GM19397 (cell line): ENCODE data around the gene ZBTB7A.
"Not testable (repeated sequence)": the region's sequence is repeated elsewhere in the genome, so short reads cannot be mapped to it uniquely, and the experiment has no call there.

Source experiments
- ATAC-seq: cut with Tn5 transposase; IDR thresholded peaks from one replicate; pipeline ENCODE4 v1.9.1; 2021; ENCODE audit warnings: mild to moderate bottlenecking, moderate library complexity; ENCODE audit not compliant: unreplicated experiment

The ZBTB7A gene

DNA sequence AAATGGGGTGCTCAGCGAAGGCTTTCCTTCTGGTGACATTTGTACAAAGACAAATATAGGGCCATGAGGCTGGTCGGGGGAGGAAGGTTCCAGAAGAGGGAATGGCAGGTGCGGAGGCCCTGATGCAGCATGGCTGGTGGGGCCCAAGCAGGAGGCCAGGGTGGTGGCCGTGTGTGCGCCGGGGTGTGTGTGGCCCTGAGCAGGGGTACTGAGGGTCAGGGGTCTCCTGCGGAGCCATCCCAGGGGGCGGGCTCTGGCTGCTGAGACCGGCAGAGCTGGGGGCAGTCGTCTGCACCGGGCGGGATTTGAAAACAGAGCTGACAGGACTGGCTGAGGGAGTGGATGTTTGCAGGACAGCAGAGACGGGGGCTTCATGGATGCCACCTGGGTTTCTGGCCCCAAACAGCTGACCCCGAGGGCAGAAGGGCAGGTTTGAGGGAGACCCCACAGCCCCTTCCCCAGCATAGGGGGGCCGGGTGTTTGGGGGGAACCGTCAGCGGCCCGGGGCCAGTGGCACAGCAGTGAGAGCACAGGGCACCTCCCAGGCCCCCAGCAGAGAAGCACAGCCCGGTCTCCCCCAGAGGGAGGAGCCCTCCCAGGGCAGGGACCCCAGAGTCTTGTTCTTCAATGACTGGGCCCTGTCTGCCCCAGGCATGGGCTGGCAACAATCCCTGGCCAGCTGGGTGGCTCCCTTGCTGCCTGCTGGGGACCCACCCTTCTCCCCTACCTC, 47.8 kb downstream of the ZBTB7A start:
- no peak for ATAC-seq

DNA sequence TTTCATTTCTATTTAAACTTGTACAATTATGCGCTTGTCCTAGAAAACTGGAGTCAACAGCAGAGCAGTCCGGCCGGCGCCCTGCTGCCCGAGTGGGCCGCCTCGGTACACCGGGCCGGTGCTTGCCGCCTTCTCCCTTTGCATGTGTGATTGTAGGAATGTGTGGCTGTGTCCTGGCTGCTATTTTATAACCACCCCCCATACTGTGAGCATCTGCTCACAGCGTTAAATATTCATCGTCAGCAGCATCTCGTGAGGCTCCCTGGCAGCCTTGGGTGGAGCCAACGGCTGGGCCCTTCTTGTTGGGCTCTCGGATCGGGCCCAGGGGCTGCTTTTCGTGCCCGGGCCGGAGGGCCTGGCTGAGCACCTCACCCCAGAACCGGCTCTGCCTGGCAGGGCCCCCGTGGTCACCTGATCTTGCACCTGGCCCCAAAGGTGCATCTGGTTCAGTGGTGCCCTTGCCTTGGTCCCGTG, 48.5 kb downstream of the ZBTB7A start:
- ATAC-seq, result no peak

DNA sequence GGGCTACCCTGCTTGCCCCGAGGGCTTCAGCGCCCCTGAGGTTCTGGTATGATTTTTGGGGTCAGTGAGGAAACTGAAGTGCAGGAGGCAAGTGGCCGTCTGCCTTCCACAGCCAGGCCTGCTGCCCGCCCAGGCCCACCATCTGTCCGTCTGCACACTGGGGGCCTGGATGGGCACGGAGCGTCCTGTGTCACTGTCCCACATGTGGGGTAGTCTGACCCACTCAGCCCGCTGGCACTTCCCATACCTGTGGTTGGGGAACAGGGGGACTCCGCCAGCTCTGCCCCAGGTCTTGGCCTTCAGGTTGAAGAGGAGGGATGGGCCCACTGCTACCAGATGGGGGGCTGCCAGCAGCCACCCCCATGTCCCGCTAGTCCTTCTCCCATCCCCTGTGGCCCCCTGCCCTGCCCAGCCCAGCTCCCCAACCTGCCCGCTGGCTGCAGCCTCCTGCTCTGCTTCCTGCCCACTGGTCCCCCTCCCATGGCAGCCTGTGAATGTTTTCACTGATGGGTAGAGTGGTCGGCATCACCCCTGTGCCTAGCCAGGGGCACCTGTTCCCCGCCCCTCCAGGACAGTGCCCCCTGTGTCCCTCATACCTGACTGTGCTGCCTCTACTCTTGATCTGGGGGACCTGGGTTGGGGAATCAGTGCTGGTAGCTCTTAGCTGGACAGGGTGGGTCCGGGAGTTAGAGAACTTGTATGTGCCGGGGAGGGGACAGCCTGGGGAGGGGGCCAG, 49.6 kb downstream of the ZBTB7A start:
- no peak for ATAC-seq

DNA sequence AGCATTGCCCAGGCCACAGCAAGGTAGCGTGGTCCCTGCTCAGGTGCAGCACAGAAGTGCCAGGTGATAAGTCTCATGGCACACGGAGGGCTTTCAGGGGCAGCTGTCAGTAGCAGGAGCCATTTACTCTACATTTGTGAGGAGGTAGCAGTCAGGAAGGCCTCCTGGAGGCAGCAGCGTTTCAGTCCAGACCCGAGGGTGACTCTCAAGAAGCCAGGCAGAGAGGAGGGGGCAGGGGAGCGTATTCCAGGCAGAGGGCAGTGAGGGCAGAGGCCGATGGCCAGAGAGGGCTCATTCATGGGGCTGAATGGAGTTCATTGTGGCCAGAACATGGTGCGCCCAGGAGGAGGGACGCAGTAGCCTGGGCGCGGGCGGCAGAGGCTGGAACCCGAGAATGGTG, 50.2 kb downstream of the ZBTB7A start:
- no peak for ATAC-seq

DNA sequence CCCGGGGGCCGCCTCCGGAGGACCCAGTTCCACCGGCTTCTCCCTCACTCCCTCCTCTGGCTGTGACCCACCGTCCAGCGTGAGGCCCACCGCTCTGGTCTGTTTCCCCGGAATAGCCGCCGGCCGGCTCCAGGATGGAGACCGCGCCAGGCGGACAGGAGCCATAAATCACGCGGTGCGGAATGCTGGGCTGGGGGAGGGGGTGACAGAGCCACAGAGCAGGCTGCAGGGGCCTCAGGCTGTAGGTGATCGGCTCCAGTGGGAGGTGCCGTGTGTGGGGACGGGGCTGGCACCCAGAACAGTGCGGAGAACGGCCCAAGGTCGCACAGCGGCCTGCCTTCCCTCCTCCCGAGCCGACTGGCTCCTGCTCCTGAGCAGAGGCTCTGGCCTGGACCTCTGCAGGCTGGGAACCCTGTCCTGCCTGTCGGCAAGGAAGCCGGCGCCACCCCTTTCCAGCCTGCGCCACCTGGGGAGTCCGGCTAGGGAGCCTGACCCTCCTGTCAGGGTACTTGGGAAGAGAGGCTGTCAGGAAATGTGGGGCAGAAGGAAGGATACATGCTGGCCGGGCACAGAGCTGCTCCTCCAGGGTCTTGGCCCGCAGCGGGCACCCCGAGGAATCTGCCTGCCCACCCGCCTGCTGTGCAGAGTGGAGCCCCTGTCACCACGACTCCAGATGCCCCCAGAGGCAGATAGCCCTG, 50.8 kb downstream of the ZBTB7A start:
- ATAC-seq, result no peak

DNA sequence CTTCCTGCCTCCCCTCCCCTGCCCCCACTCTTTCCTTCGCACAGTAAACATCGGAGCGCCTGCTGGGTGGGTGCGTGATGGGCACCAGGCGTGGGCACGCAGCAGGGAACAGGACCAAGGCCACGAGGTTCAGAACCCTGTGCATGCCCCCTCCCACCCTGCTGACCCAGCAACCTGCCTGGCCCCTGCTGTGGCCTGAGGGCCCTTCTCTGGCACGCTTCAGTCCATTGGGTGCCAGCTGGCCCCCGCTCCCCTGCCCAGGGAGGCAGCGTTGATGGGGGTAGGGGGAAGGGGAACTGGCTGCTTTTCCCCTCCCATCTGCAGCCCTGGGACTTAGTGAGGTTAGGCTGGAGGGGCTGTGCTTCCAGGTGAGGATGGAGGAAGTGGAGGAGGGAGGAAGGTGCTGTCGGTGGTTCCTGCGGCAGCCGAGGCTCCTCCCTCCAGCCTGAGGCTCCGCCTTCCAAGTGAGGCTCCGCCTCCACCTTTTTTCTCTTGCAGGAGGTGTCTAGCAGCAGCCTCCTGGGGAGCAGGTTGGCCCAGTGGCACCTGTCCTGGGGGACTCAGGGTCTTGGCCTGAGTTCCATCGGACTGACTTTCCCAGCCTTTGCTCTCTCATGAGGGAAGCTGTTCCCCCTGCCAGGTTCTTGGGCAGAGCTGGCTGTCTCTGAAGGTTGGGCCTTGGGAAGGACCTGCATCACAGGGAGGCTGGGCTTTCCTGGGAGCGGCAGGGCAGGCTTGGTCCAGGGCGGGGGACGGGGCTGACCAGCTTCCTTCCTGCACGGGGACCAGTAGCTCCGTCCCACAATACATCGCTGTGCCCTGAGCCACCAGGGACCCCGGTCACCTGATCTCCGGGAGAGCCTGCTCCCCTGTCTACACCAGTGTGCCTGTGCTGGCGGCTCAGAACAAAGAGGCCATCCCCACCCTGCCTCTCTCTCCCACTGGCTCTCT, 51.9 kb downstream of the ZBTB7A start:
- ATAC-seq, result no peak

DNA sequence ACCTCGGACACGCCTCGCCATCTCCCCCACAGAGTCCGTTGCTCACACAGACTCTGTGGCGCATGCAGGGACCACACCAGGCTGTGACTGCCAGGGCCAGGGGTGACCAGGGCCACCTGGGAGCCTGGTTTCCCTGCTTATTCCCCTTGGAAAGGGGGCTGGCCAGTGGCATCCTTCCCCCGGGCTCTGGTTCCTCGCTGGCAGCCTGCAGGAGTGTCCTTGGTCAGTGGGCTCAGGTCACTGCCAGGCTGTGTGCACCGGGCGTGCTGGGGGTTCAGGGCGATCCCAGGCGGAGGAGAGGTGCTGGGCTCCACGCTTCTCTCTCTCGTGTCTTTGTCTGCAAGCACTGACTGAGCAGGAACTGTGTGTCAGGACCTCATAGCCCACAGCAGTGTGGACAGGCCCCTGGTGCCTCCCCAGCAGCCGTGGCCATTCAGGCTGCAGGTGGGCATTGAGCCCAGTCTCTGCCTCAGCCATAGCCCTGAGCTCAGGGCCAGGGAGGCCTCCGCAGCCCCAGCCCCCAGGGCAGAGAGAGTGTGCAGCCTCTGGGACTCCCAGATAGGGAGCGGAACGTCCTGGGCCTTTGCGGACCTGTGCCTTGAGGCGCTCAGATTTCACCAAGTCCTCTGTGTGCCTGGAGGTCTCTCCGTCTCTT, 52.7 kb downstream of the ZBTB7A start:
- no peak for ATAC-seq

DNA sequence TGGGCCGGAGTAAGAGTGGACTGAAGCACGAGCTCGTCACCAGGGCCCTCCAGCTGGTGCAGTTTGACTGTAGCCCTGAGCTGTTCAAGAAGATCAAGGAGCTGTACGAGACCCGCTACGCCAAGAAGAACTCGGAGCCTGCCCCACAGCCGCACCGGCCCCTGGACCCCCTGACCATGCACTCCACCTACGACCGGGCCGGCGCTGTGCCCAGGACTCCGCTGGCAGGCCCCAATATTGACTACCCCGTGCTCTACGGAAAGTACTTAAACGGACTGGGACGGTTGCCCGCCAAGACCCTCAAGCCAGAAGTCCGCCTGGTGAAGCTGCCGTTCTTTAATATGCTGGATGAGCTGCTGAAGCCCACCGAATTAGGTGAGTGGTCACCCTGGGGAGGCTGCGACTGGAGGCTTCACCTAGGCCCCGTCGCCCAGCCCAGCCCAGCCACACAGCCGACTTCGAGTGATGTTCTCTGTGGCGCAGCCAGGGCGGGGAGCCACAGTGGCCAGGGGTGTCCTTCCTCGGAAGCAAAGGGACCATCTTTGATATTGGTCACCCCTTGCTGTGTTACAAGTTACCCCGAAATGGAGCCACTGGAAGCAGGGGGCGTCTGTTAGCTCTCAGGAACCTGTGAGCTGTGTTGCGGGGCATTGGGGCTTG, 53.6 kb downstream of the ZBTB7A start:
- no peak for ATAC-seq

DNA sequence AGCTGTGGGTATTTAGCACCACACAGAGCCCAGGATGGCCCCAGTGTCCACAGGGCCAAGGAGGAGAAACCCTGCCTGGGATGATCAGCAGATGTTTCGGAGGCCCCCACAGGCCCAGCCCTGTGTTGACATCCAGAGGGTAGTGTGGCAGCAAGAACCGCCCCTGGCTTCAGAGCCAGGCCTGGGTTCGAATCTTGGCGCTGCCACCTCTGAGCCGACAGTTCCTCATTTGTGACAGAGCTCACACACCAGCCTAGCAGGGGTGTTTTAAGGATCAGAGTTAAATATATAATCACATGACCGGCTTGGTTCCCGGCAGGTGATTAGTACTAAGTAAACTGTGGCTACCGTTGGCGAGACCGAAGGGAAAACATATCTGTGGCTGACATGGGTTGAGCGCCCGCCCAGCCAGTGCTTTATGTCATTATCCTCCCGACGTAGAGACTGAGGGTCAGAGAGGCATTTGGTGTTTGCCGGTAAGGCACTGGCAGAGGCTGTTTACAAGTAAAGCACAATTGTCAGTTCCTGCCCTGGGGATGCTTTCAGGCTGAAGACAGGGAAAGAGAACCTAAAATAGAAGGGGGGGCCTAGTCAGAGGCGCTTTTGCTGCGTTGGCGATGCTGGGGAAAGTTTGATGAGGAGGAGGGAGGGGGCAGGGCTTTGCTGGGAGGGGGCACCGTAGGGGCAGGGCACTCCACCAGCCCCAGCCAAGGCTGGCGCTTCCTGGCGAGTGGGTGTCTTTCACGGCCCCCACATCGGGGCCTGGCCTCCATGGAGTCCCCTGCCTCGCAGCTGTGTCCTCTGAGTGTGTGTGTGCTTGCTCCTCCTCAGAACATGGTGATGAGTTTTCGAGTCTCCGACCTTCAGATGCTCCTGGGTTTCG, 54.4 kb downstream of the ZBTB7A start:
- no peak for ATAC-seq

DNA sequence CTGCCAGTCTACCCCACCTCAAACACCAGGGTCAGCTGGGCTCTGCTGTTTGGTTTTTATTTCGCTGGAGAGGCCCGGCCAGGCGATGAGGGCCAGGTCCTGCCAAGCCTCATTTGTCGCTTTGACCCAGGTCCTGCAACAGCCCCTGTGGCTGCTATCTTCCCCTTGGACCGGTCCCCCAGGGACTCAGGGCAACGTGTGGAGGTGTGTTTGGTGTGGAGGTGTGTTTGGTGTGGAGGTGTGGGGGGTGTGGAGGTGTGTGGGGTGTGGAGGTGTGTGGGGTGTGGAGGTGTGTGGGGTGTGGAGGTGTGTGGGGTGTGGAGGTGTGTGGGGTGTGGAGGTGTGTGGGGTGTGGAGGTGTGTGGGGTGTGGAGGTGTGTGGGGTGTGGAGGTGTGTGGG, 55.3 kb downstream of the ZBTB7A start:
- not testable (repeated sequence) for ATAC-seq

DNA sequence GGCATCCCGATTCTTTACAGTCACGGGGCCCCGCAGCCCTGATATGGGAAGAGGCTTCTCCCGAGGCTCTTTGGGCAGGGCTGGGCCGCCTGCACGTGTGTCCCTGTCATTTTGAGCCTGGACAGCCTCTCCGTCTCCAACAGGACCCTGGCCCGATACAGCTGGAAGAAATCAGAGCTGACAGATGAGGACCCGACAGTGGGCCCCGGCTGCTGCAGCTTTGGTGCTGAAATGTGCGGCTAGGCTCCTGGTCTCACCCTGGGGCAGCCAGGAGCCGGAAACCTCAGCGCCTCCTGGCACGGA, 55.9 kb downstream of the ZBTB7A start:
- ATAC-seq, result no peak

DNA sequence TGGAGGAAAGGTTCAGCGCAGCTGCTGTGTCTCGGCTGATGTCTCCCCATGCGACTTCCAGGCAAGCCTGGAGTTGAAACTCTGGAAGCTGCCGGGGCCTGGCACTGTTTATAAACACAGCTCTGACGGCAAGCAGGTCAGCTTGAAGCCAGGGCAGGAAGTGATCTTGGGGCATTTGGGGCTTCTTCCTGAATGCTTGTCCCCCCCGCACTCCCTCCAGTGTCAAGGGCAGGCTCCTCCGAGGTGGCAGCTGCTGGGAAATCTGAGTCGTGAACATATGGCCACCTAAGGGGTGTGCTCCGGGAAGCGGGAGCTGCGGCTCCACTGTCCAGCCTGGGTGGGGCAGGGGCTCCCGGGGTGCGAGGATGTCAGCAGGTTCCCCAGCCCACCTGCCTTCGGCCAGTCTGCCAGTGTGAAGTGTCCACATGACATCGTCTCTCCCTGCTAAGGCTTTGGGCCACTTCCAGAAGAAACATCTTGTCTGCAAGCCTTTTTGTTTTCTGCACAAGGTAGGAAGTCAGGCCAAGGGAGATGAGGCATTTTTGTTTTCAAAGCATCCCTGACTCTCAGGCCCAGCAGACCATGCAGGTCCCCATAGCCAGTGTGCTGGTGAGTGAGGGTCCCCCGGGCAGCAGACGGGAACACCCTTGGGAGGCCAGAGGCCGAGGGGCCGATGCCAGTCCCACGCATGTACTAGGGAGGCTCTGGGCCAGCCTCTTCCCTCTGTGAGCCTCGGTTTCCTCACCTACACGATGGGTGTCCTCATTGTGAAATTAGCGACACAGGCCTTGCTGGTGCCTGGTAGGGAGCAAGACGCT, 56.5 kb downstream of the ZBTB7A start:
- no peak for ATAC-seq

DNA sequence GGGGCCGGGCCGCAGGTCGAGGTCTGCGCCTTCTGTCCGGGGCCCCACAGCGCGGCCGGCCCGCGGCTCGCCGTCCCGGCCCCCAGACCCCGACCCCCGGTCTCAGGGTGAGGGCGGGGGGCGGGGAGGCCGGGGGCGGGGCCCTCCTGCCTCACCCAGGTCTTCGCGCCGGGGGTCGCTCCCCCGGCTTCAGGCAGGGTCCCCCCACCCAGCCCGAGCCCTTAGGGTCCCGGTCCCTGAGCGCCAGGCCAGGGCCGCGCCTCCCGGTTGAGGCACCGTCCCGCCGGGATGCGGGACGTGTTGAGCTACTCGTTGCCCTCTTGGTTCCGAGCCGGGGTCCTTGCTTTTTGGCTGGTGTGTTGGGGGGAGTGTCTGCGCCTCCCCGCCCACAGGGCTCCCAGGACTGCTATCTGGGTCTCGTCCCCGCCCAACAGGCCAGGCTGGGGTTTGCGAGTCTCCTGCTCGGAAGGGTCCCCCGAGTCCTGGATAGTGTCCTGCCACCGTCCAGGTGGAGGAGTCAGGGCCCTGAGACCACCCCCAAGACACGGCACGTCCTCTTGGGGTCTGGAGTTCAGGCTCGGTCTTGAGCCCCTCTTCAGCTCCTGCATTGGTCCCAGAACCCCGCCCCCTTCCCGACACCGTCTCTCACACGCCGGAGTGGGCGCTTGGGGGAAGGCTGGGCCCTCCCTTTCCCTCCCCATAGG, 58.7 kb downstream of the ZBTB7A start:
- no peak for ATAC-seq

DNA sequence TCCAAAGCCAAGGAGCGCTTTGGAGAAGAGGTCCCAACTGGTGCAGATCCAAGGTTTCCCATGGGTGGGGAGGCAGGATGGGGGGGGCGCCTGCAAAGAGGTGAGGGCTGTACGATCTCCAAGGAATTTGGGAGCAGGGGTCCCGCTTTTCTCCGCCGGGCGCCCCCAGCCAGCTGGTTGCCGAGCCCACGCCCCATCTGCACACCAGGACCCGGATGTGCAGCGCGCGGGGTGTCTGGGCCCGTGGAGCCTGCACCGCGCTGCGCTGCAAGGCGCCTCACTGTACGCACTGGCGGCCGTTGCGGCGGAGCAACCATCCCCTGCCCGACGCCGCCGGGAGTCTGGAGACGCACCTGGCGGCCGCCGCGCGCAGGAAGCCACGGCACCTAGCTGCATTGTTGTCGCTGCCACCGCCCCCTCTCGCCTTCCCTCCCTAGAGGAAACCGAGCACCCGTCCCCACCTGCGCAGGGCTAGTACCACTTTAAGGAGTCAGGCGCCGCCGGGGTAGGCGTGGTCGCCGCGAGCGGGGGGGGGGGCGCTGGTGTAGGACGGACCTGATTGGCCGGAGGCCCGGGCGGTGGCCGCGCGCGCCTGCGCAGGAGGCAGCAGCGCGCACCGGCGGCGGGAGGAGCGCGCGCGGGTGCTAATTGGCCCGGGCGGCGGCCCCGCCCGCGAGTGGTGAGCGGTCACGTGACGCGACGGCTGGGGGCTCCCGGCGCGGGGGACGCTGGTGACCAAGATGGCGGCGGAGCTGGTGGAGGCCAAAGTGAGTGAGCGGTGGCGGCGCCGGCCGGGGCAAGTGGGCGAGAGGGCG, 59.5 kb downstream of the ZBTB7A start, which contains the start of gene PIAS4:
TSS of gene PIAS4 (plus strand) at position 716 of the 815 bp plus-strand sequence. CDS start at position 741, 25 bp downstream.
- peak; percentile 84 for ATAC-seq

DNA sequence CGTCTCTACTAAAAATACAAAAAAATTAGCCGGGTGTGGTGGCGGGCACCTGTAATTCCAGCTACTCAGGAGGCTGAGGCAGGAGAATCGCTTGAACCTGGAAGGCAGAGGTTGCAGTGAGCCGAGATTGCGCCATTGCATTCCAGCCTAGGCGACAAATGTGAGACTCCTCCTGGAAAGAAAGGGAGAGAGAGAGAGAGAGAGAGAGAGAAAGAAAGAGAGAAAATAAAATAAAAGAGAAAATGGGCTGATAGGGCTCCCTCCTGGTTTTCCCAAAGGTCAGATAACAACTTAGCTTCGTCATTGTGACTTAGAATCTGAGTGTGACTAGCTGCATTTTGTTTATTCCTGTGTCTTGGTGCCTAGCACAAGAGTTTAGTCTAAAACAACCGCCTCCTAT, 61.3 kb downstream of the ZBTB7A start:
- ATAC-seq, result not testable (repeated sequence)

DNA sequence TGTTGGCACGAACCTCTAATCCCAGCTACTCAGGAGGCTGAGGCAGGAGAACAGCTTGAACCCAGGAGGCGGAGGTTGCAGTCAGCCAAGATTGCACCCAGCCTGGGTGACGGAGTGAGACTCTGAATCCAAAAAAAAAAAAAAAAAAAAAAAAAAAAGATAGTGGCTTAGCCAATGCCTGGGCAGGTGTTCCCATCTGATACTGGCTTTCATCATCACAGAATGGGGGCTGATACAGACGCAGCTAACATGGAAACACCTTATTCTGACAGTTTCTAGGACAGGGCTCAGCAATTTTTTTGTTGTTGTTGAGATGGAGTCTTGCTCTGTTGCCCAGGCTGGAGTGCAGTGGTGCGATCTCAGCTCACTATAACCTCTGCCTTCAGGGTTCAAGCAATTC, 65.9 kb downstream of the ZBTB7A start:
- not testable (repeated sequence) for ATAC-seq
